22Rv1 (cell line): ENCODE measurements around the gene PLXNA4.

Source experiments
- CTCF ChIP-seq: fragments of 450-650 bp; IDR thresholded peaks from 2 replicates; pipeline ENCODE4 v1.5.1; 2017; ENCODE audit warnings: mild to moderate bottlenecking
- ZFX ChIP-seq: fragments of 450-650 bp; IDR thresholded peaks from 2 replicates; pipeline ENCODE4 v1.6.1; 2017; ENCODE audit warnings: antibody characterized with exemption, borderline replicate concordance

DNA sequence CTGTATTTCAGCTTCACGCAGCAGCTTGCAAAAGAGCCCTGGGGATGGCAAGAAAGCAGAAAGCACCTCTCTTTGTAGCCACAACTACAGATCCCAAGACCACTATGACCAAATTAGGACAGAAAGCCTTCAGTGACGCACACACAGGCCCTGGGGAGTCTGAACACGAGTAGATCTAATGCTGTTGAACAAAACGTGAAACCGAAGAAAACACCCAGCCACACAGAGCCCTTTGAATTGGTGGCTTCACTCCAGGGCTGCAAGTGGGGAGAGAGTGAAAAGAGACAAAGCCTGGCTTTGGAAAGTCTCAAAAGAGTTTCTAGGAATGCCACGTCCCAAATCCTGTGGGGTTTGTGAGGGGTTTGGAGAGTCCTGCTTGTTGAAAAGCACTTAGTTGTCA, 28.4 kb downstream of the PLXNA4 start:
- TF ChIP-seq CTCF (no peak), ZFX (no peak)
